Subcutaneous adipose tissue (tissue), 4 donors: ENCODE data around the gene UBE2G2. TPM values are rescaled to one million over a fixed set of nuclear protein-coding genes. Genes with fewer than 3 reads are reported as not detected.

Experiments
- total RNA-seq, 4 donors: library from RNA; depleted of rRNA; stranded (reverse); fragments of >200 nt; gene quantifications; one replicate each; pipeline ENCODE4 v1.1.0, GENCODE V29; 2016
- TF ChIP-seq, protein P1 (sequence below): fragments of 450-650 bp; IDR thresholded peaks from one replicate; pipeline ENCODE4 v1.5.1; 2016; ENCODE audit warnings: low read depth, mild to moderate bottlenecking, control low read depth, antibody characterized with exemption, moderate library complexity

Gene UBE2G2
- total RNA-seq, 4 donors from 2014 or later: 64.4 to 144 (median 100) TPM

DNA sequence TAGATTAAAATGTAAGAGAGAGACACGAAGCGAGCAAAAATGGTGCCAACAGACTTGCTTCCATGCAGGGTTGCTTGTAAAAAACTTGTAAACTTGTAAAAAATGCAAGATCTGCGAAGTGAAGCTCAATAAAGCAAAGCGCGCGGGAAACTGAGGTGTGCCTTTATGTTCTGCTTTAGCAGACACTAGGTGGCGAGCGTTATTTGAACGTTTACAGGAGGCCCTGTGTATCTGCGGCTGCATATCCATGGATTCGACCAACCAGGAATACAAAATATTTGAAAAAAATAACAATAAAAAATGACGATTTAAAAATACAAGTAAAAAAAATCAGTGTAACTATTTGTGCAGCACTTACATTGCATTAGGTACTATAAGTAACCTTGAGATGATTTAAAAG lies 1.5 kb downstream of the UBE2G2 start:
- TF ChIP-seq, protein P1, sequence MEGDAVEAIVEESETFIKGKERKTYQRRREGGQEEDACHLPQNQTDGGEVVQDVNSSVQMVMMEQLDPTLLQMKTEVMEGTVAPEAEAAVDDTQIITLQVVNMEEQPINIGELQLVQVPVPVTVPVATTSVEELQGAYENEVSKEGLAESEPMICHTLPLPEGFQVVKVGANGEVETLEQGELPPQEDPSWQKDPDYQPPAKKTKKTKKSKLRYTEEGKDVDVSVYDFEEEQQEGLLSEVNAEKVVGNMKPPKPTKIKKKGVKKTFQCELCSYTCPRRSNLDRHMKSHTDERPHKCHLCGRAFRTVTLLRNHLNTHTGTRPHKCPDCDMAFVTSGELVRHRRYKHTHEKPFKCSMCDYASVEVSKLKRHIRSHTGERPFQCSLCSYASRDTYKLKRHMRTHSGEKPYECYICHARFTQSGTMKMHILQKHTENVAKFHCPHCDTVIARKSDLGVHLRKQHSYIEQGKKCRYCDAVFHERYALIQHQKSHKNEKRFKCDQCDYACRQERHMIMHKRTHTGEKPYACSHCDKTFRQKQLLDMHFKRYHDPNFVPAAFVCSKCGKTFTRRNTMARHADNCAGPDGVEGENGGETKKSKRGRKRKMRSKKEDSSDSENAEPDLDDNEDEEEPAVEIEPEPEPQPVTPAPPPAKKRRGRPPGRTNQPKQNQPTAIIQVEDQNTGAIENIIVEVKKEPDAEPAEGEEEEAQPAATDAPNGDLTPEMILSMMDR: no peak

DNA sequence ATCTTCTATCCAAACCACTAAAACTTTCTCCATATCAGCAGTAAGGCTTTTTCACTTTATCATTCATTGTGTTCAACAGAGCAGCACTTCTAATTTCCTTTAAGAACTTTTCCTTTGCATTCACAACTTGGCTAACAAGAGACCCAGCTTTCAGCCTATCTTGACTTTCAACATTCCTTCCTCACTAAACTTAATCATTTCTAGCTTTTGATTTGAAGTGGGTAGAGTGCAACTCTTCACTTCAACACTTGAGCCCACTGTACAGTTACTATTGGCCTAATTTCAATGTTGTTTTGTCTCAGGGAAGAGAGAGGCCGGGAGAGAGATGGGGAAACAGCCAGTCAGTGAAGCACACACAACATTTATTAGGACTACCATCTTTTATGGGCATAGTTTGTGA lies 2.0 kb downstream of the UBE2G2 start:
- TF ChIP-seq, protein P1: no peak

DNA sequence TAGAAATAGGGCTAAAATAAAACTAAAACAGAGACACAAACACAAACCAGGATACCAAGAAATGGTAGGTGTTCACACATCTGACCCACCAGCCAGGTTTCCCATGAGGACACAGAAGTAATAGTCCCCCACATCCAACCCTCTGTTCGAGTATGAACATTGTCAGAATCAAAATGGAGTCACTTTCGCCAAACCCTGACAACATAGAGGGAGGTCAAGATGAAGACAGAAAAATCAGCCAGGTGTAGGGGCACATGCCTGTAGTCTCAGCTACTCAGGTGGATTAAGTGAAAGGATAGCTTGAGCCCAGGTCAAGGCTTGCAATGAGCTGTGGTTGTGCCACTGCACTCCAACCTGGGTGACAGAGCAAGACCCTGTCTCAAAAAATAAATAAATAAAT lies 3.8 kb downstream of the UBE2G2 start:
- TF ChIP-seq, protein P1: no peak

DNA sequence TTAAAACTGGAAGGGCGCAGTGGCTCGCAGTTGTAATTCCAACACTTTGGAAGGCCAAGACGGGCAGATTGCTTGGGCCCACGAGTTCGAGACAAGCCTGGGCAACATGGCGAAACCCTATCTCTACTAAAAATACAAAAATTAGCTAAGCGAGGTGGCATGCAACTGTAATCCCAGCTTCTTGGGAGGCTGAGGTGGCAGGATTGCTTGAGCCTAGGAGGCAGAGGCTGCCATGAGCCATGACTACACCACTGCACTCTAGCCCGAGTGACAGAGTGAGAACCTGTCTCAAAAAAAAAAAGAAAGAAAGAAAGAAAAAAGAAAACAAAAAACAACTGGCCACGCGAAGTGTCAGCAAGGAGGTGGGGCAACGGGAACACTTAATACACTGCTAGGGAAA lies 6.3 kb downstream of the UBE2G2 start:
- TF ChIP-seq, protein P1: no peak

DNA sequence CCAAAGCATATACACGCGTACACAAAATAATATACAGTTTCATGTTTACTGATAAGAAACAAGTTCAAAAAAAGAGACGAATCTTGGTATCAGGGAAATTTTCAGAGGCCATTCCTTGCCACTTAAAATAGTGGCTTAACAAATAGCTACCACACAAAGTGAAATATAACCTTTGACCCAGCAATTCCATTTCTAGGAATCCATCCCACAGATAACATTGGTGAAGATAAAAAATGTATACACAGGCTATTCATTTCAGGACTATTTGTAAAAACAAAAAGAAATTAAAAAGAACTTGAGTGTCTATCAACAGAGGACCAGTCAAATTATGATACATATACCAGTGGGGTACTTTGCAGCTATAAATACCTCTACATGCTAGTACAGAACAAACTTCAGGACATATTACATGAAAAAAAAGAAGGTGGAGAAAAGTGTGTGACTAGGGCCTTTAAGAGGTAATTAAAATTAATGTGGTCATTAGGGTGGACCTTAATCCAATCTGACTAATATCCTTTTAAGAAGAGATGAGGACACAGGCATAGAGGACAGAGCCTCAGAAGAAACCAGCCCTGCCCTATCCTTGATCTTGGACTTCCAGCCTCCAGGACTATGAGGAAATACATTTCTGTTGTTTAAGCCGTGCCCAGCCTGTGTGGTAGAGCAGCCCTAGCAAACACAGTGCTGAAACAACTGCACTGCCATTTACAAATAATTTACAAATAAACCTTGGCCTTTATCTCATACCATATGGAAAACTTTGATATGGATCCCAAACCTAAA lies 7.8 kb downstream of the UBE2G2 start:
- TF ChIP-seq, protein P1: no peak

DNA sequence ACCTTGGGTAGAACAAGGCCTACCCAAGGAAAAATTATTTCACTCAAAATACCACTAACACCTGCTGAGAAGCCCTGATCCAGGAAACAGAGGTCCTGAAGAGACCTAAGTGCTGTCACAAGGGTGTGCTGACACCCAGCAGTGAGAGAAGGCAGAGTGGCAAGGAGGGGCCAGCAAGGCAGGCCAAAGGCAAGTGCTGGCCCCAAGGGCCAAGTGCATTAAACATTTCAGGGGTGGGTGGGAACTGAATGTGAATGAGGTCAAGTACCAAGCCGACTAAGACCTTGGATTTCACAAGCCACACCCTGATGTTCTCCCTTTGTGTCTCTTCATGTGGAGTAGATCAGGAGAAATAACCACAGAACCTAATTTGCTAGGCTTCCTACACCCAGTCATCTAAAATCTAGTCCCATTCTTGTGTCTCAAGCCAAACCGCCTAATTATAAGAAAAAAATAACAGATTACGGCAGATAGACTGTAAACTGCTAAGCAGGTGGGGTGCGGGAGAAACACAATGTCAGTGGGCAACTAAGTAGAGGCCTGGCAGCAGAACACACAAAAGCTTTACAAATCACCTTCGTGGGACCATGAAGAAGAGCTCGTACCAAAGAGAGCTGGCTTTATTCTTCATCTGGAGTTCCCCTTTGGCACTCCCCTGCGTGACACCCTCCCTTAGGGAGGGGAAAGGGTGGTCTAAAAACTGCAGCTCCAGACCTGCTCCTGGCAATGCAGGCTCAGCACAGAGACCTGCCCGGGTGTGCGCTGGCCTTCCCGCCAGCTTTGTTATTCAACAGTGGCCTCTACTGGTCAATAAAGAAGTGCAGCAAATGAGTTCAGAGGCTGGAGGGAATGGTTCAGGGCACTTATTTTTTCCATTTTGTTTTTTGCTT lies 8.7 kb downstream of the UBE2G2 start:
- TF ChIP-seq, protein P1: no peak

DNA sequence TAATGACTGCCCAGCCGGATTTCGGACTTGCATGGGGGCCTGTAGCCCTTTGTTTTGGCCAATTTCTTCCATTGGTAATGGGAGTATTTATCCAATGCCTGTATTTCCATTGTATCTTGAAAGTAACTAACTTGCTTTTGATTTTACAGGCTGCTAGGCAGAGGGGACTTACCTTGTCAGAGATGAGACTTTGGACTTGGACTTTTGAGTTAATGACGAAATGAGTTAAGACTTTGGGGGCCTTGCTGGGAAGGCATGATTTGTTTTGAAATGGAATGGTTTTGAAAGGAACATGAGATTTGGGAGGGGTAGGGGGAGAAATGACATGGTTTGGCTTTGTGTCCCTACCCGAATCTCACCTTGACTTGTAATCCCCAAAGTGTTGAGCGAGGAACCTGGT lies 9.6 kb downstream of the UBE2G2 start:
- TF ChIP-seq, protein P1: no peak
